ENCODE measurements around the gene CA12.

CA12 gene

DNA sequence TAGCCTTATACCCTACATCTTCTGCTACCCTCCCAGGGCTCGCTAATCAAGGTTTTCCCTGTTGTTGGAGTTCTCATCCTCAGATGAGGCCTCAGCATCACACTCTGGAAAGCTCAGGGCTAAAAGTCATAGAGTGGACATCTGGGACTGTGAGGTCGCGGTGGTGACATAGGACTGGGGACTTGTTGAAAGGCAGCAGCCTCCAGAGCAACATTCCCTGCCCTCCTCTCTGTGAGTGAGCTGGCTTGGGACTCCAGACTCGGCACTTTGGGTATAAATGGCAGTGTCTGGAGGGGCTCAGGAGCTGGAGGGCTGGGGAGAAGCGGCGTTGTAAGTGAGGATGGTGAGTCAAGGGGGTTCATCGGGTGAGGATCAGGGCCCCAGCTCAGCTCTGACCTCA is 2.7 kb downstream of the CA12 start:
- peak overlapping the region; percentile 55 for H3K4me3 ChIP-seq (ENCODE audit: low read length)
- TF ChIP-seq, protein P1, sequence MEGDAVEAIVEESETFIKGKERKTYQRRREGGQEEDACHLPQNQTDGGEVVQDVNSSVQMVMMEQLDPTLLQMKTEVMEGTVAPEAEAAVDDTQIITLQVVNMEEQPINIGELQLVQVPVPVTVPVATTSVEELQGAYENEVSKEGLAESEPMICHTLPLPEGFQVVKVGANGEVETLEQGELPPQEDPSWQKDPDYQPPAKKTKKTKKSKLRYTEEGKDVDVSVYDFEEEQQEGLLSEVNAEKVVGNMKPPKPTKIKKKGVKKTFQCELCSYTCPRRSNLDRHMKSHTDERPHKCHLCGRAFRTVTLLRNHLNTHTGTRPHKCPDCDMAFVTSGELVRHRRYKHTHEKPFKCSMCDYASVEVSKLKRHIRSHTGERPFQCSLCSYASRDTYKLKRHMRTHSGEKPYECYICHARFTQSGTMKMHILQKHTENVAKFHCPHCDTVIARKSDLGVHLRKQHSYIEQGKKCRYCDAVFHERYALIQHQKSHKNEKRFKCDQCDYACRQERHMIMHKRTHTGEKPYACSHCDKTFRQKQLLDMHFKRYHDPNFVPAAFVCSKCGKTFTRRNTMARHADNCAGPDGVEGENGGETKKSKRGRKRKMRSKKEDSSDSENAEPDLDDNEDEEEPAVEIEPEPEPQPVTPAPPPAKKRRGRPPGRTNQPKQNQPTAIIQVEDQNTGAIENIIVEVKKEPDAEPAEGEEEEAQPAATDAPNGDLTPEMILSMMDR (IDR thresholded peaks at IDR 0.05; ENCODE audit: insufficient read depth, low read depth, low read length, missing control alignments) = no peak
- DNase-seq (ENCODE audit: low read depth) = no peak

DNA sequence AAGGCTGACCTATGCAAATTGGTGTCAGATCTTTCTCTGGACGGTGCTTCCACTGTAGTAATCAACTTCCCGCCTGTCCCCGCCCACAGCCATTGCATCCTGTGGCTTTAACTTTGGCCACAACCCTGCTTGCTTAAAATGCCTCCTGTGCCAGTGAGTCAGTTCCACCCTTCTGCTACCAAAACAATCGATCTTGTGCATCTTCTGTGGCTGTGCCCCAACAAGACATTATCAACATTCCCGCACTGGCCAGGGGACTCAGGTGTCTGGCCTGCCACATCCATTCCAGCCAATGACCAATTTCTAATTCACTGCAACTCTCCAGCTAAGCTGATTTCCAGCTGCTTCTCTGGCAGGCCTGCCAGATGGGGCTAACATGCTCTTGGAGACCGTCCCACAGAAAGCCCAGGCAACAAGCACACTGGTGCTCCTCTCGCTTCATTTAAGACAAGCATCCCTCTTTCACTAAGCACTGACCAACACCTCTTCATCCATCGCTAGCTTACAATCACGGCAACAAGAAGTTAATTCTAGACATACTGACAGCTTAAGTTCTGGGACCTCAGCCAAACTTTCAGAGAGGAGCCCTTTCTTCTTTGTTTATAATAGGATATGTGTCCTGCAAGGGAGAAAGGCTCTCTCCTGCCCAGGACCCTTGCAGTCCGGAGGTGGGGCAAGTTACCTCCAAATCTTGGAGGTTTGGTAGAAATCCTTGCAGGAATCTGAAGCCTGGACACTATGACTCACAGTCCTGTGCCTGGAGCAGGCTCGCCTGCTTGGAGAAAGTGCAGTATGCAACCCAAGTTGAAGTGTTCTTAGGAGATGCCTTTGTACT is 6.7 kb downstream of the CA12 start:
- TF ChIP-seq, protein P1 (IDR thresholded peaks at IDR 0.05; ENCODE audit: insufficient read depth, low read depth, low read length, missing control alignments) = no peak
- DNase-seq (ENCODE audit: low read depth) = peak; percentile 71
- no peak overlapping the region for H3K4me3 ChIP-seq (ENCODE audit: low read length)

DNA sequence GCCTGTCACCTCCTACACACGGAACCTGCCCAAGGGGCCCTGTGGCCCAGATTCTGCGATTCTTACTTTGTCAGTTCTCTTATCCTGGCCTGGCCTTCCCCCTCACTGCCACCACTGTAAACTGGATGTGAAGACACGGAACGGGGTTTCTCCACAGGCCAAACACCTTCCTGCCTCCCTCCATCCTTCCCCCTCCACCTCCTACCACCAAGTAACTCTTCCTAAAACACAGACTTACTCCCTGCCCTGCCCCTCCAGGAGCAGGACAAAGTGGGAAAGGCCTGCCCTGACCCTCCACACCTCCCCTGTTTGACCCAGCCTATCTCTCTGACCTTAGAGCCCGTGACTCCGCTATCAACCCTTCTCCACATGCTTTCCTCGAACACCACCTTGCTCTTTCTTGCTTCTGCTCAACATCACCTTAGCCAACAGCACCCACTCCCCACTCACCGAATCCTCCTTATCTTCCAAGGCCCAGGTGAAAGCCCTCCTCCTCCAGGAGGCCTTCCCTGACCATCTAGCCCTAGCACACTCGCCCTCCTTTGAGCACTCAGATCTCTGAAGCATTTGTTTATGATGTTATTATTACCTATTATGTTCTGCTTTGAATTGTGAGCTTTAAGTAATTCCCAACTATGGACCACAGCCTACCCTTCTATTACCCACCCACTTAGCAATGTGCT is 7.6 kb downstream of the CA12 start:
- TF ChIP-seq, protein P1 (IDR thresholded peaks at IDR 0.05; ENCODE audit: insufficient read depth, low read depth, low read length, missing control alignments) = no peak
- H3K4me3 ChIP-seq (ENCODE audit: low read length) = no peak overlapping the region
- no peak for DNase-seq (ENCODE audit: low read depth)

DNA sequence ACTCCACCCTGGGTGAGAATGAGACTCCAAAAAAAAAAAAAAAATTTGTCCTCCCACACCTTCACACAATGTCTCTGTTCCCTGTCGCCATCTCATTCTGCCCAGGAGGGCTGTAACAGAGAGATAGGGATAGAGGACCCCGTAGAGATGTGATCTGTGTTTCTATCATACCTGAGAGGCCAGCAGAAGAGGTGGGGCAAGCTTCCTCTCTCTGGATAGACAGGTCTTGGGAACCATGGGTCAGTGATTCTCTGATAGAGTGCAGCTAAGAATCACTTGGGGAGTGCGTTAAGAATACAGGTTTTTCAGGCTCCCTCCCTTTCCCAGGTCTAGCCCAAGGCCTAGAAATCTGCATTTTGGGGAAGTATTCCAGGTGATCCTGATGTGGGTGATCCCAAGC is 8.3 kb downstream of the CA12 start:
- TF ChIP-seq, protein P1 (IDR thresholded peaks at IDR 0.05; ENCODE audit: insufficient read depth, low read depth, low read length, missing control alignments) = no peak
- no peak overlapping the region for H3K4me3 ChIP-seq (ENCODE audit: low read length)
- DNase-seq (ENCODE audit: low read depth) = peak; percentile 48

DNA sequence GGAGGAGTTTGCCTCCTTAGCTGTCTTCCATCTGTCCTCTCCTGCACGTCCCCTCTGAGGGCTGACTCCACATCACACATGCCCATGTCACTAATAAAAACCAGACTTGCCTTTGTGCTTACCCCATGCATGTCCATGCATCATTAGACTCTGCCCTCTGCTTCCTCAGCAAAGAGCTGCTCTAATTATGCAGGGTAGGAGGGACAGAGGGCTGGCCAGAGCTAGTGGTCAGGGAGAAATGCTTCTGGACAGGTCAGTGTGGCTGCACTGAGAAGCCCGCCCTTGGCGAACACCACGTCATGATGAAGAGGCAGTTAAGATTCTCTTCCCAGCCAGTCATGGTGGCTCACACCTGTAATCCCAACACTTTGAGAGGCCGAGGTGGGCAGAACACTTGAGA is 8.9 kb downstream of the CA12 start:
- no peak overlapping the region for H3K4me3 ChIP-seq (ENCODE audit: low read length)
- TF ChIP-seq, protein P1 (IDR thresholded peaks at IDR 0.05; ENCODE audit: insufficient read depth, low read depth, low read length, missing control alignments) = no peak
- DNase-seq (ENCODE audit: low read depth) = no peak

DNA sequence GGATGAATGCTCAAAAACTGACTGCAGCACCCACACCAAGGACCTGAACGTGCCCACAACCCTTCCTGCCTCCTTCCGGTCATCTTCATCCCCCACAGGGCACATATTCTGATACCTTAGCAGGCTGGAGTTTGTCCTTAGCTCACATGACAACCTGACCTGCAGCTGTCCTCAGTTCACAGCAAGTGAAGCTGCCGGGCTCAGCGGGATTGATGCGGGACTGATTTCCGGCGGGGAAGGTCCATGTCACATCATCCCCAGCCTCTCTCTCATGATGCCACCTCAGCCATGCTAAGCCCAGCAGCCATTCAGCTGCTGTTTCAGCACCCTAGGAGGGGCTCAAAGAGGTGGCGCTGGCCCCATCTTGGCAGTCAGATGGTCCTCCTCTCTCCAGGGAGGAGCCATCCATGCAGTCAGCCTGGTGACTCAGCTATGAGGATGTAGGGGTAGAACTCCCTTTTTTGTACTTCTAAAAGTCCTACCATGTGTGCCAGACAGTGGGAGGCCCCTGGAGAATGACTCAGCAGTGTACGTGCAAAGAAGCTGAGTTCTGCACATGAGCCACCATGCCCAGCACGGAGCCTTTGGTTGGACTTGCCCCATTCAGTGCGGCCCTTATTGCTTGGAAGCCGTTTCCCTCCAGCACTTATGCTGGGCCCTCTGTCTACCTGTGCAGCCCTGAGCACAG is 9.5 kb downstream of the CA12 start:
- peak; percentile 98 for DNase-seq (ENCODE audit: low read depth)
- TF ChIP-seq, protein P1 (IDR thresholded peaks at IDR 0.05; ENCODE audit: insufficient read depth, low read depth, low read length, missing control alignments) = no peak
- no peak overlapping the region for H3K4me3 ChIP-seq (ENCODE audit: low read length)
